GM19239 (cell line): ENCODE data around the gene HCRT.
"Not testable (repeated sequence)": the region's sequence is repeated elsewhere in the genome, so short reads cannot be mapped to it uniquely, and the experiment has no call there.

Source experiments
- DNase-seq: peaks from one replicate; pipeline ENCODE4 v3.0.0; 2011; ENCODE audit warnings: low spot score; ENCODE audit not compliant: insufficient read length
- FAIRE-seq: peaks from 2 replicates; lab custom pipeline; 2011; peaks lifted over from hg19 to GRCh38; lab: Jason Lieb, UNC

HCRT gene

GRCh38 chr17:42146911-42147607, 38.2 kb downstream of the HCRT start:
- DNase-seq: no peak
- no peak for FAIRE-seq

- not testable (repeated sequence) for FAIRE-seq, DNase-seq
Measured at GRCh38 chr17:42143138-42143537, 42.1 kb downstream of the HCRT start.

GRCh38 chr17:42142371-42142896, 42.8 kb downstream of the HCRT start:
- no peak for DNase-seq

GRCh38 chr17:42141382-42141781, 43.9 kb downstream of the HCRT start:
- no peak for FAIRE-seq
- DNase-seq: no peak

More at GRCh38 chr17:42142371-42142896, 42.8 kb downstream of the HCRT start:
- no peak for FAIRE-seq

GRCh38 chr17:42140690-42141089, 44.6 kb downstream of the HCRT start:
- FAIRE-seq, DNase-seq: not testable (repeated sequence)

- DNase-seq: no peak
Measured at GRCh38 chr17:42138749-42139492, 46.3 kb downstream of the HCRT start.

GRCh38 chr17:42136654-42137051, 48.6 kb downstream of the HCRT start:
- FAIRE-seq: no peak
- no peak for DNase-seq

More at GRCh38 chr17:42138749-42139492, 46.3 kb downstream of the HCRT start:
- no peak for FAIRE-seq

- DNase-seq: no peak
- FAIRE-seq: no peak
Measured at GRCh38 chr17:42135664-42136653, 49.3 kb downstream of the HCRT start.

- no peak for DNase-seq
- FAIRE-seq: no peak
Measured at GRCh38 chr17:42135151-42135550, 50.1 kb downstream of the HCRT start.
